Vagina (tissue), 2 donors: ENCODE data around the gene PLXNA3. TPM values are rescaled to one million over a fixed set of nuclear protein-coding genes. Genes with fewer than 3 reads are reported as not detected.

ENCODE experiments used
- DNase-seq, 2 donors: peaks; one replicate each; pipeline ENCODE4 v3.0.0-alpha.2; 2017; ENCODE audit errors: extremely low spot score in 2 of 2
- H3K27ac ChIP-seq: fragments of 200-600 bp; sonication (generic); one replicate; pipeline ENCODE4 v1.5.1; 2019
- H3K27me3 ChIP-seq: fragments of 200-600 bp; sonication (generic); one replicate; pipeline ENCODE4 v1.5.1; 2019
- H3K36me3 ChIP-seq, 2 donors: fragments of 200-600 bp; sonication (generic); one replicate each; pipeline ENCODE4 v1.5.1; 2017 to 2019
- H3K4me1 ChIP-seq: fragments of 200-600 bp; sonication (generic); one replicate; pipeline ENCODE4 v1.5.1; 2019
- H3K4me3 ChIP-seq, 2 donors: fragments of 200-600 bp; sonication (generic); 1 replicate in 1 of 2; 2 replicates in 1 of 2; pipeline ENCODE4 v1.5.1; 2016 to 2019
- H3K9me3 ChIP-seq: fragments of 200-600 bp; sonication (generic); one replicate; pipeline ENCODE4 v1.5.1; 2019
- CTCF ChIP-seq, 3 experiments: fragments of 450-650 bp in 2 of 3; fragments of 200-600 bp in 1 of 3; sonication (generic) in 1 of 3; IDR thresholded peaks; one replicate each; pipeline ENCODE4 v1.5.1; 2017 to 2019; ENCODE audit warnings: antibody characterized with exemption in 3 of 3, mild to moderate bottlenecking in 2 of 3, moderate library complexity in 2 of 3
- POLR2A ChIP-seq, 2 donors: fragments of 450-650 bp; IDR thresholded peaks; one replicate each; pipeline ENCODE4 v1.6.1; 2017; ENCODE audit warnings: antibody characterized with exemption in 2 of 2, mild to moderate bottlenecking in 2 of 2, moderate library complexity in 2 of 2
- POLR2AphosphoS5 ChIP-seq, 2 donors: sonication (generic); formaldehyde crosslinking; IDR thresholded peaks; one replicate each; pipeline ENCODE4 v1.9.0; 2017; ENCODE audit warnings: antibody characterized with exemption in 2 of 2, mild to moderate bottlenecking in 2 of 2, low read depth in 1 of 2; ENCODE audit not compliant: insufficient read depth in 1 of 2
- intact Hi-C: fragments of 100-400 bp; cut with DNase I; formaldehyde crosslinking; loops from one replicate; pipeline ENCODE4 v1.15.1; 2023
- total RNA-seq: library from RNA; depleted of rRNA; stranded (reverse); fragments of >200 nt; gene quantifications from one replicate; pipeline ENCODE4 v1.2.3, GENCODE V29; 2016

Gene PLXNA3
- total RNA-seq, 1 donor from 2014 or later: 20.1 TPM

DNA sequence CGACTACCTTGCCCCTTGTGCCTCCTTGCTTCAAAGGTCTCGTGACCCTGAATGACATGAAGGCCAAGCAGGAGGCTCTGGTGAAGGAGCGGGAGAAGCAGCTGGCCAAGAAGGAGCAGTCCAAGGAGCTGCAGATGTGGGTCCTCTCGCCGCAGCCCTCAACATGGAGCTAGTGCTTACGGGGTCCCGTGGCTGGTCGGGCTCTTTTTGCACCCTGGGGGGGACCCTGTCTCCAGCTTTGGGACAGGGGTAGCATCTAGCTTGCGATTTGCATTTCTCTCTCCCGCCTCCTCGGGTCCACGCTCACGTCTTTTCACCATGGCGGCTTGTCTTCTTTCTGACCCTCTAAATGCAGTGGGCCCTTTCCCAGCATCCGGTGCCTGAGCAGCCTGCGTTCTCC is 12.3 kb upstream of the PLXNA3 start:
- H3K36me3 ChIP-seq: peaks cover 0 to 5% of the 10 kb centered on the region in 2 donors

DNA sequence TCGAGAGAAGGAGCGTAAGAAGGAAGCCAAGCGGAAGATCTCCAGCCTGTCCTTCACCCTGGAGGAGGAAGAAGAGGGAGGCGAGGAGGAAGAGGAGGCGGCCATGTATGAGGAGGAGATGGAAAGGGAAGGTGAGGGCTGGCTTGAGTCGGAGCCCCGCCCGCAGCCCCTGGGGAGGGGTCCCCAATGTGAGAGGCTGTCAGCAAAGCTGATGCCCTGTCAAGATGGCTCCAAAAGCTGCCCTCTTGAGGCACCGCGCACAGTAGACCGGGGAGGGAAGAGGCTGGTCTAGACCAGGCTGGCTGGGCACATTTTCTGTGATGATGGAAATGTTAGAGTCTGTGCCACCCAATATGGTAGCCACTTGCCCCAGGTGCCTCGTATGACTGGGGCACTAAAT is 11.7 kb upstream of the PLXNA3 start:
- no peak for TF ChIP-seq CTCF (IDR thresholded peaks at IDR 0.05)
- no peak for TF ChIP-seq POLR2AphosphoS5 (IDR thresholded peaks at IDR 0.05; ENCODE audit: insufficient read depth in 1 of 2, low read depth in 1 of 2)
- no peak for TF ChIP-seq POLR2A (IDR thresholded peaks at IDR 0.05)
- H3K27me3 ChIP-seq: no peaks in the 10 kb centered on the region
- H3K4me3 ChIP-seq: no peak overlapping the region
- peaks cover 23% of the 10 kb centered on the region for H3K4me1 ChIP-seq
- H3K27ac ChIP-seq: no peak overlapping the region
- no peak for DNase-seq
- no peaks in the 10 kb centered on the region for H3K9me3 ChIP-seq
- intact Hi-C loops: no loop called here
- H3K36me3 ChIP-seq: peaks cover 0 to 5% of the 10 kb centered on the region in 2 donors

More for the DNA sequence above, 12.3 kb upstream of the PLXNA3 start:
- DNase-seq: no peak
- H3K9me3 ChIP-seq: no peaks in the 10 kb centered on the region
- peaks cover 23% of the 10 kb centered on the region for H3K4me1 ChIP-seq
- H3K27ac ChIP-seq: no peak overlapping the region
- H3K27me3 ChIP-seq: no peaks in the 10 kb centered on the region
- intact Hi-C loops: no loop called here
- TF ChIP-seq POLR2A (IDR thresholded peaks at IDR 0.05) (no peak), CTCF (IDR thresholded peaks at IDR 0.05) (no peak), POLR2AphosphoS5 (IDR thresholded peaks at IDR 0.05; ENCODE audit: insufficient read depth in 1 of 2, low read depth in 1 of 2) (no peak)
- H3K4me3 ChIP-seq: no peak overlapping the region

- H3K4me1 ChIP-seq: peaks cover 17% of the 10 kb centered on the region
- H3K9me3 ChIP-seq: no peaks in the 10 kb centered on the region
- no peak overlapping the region for H3K27ac ChIP-seq
- DNase-seq: no peak
- no peaks in the 10 kb centered on the region for H3K36me3 ChIP-seq
- TF ChIP-seq POLR2A (IDR thresholded peaks at IDR 0.05) (no peak), CTCF (IDR thresholded peaks at IDR 0.05) (no peak), POLR2AphosphoS5 (IDR thresholded peaks at IDR 0.05; ENCODE audit: insufficient read depth in 1 of 2, low read depth in 1 of 2) (no peak)
- H3K27me3 ChIP-seq: no peaks in the 10 kb centered on the region
- intact Hi-C loops: no loop called here
- H3K4me3 ChIP-seq: no peak overlapping the region
These were observed 9.6 kb upstream of the PLXNA3 start for GRCh38 chrX:154448484-154448883.

DNA sequence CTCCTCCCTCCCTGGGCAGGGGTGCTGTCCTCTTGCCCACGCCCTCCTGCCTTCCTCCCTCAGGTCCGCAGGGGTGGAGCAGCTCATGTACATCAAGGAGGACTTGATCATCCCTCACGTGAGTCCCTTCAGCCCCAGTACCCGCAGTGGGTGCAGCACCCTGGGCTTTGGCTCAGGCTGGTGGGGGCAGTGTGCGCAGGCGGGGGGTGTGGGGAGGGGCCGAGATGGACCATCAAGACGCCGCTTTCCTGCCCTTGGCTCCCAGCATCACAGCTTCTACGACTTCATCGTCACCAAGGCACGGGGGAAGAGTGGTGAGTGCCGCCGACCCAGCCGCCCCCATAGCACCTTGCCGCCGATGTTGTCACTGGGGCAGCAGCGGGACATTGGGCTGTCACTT is 8.5 kb upstream of the PLXNA3 start:
- DNase-seq: no peak
- Histone ChIP-seq H3K4me3 (no peak overlapping the region), H3K9me3 (no peaks in the 10 kb centered on the region), H3K4me1 (peaks cover 11% of the 10 kb centered on the region), H3K27ac (no peak overlapping the region), H3K36me3 (no peaks in the 10 kb centered on the region), H3K27me3 (no peaks in the 10 kb centered on the region)
- no peak for TF ChIP-seq CTCF (IDR thresholded peaks at IDR 0.05)
- no peak for TF ChIP-seq POLR2A (IDR thresholded peaks at IDR 0.05)
- no peak for TF ChIP-seq POLR2AphosphoS5 (IDR thresholded peaks at IDR 0.05; ENCODE audit: insufficient read depth in 1 of 2, low read depth in 1 of 2)
- intact Hi-C loops: no loop called here

- Histone ChIP-seq H3K4me3 (no peak overlapping the region), H3K9me3 (no peaks in the 10 kb centered on the region), H3K36me3 (no peaks in the 10 kb centered on the region), H3K27ac (no peak overlapping the region), H3K27me3 (no peaks in the 10 kb centered on the region), H3K4me1 (peaks cover 4% of the 10 kb centered on the region)
- intact Hi-C loops: no loop called here
- no peak for DNase-seq
- TF ChIP-seq POLR2A (IDR thresholded peaks at IDR 0.05) (no peak), POLR2AphosphoS5 (IDR thresholded peaks at IDR 0.05; ENCODE audit: insufficient read depth in 1 of 2, low read depth in 1 of 2) (no peak)
These were observed 7.8 kb upstream of the PLXNA3 start for GRCh38 chrX:154450312-154450711.
